ENCODE data around the gene PTPRN2.
"Not testable (repeated sequence)": the region's sequence is repeated elsewhere in the genome, so short reads cannot be mapped to it uniquely, and the experiment has no call there.

The PTPRN2 gene

DNA sequence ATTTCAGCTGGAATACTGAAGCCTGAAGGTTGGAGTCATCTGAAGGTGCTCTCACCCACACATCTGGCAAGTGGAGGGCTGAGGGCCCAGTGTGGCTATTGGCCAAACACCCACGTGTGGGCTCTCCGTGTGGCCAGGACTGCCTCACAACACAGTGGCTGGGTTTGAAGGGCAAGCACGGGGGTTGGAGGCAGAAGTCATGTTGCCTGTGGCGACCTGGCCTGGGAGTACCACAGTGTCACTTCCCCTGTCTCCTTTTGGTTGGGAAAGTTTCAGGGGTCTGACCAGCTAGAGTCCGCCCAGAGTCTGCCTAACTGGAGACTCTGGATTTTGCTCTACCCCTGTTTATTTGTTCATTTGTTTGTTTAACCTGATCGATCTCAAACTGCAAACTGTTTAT lies 1081.4 kb downstream of the PTPRN2 start:
- no peak for DNase-seq

DNA sequence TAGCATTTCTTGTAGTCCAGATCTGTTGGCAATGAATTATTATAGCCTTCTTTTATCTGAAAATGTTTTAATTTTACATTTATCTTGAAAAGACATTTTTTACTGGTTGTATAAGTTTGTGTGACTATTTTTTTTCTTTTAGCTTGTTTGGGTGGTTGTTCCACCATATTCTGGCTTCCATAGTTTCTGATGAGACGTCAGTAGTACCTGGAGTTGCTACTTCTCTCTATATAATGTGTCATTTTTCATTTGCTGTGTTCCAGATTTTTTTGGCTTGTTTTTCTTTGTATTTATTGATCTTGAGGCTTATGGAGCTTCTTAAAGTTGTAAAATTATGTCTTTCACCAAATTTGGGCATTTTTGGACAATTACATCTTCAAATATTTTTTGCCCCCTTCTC lies 1082.0 kb downstream of the PTPRN2 start:
- DNase-seq = no peak

DNA sequence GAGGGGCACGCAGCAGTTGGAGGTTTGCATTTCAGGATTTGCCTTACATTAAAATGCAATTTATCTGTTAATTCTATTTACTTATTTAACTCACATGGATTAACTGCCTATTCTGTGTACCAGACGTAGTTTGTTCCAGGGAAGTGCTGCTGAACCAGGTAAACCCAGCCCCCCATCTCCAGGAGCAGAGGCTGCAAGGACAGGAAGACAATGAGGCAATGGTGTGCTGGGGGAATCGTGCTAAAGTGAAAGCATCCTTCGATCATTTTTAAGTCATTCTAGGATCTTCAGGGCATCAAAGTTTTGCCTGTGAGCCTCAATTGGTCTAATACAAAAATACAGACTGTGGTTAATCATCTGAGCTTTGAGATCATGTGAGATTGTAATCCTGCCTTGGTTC lies 1084.4 kb downstream of the PTPRN2 start:
- DNase-seq = no peak

DNA sequence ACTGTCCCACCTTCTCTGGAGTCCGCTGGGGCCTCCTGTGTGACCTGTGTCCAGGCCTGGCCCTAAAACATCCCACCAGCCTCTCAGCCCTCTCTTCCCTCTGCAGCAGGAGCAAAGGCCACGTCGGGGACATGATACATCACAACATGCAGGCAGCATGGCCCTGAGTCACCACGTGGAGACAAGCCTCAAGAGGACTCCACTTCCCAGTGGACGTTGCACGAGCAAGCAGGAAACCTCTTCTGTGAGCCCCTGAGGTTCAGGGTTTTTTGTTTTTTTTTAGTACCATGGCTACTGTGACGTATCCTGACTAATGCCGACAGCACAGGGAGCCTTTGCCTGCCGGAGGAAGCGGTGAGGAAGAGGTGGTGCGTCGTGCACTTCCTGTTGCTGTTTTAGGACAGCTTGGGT lies 1084.9 kb downstream of the PTPRN2 start:
- DNase-seq = peak; percentile 93

DNA sequence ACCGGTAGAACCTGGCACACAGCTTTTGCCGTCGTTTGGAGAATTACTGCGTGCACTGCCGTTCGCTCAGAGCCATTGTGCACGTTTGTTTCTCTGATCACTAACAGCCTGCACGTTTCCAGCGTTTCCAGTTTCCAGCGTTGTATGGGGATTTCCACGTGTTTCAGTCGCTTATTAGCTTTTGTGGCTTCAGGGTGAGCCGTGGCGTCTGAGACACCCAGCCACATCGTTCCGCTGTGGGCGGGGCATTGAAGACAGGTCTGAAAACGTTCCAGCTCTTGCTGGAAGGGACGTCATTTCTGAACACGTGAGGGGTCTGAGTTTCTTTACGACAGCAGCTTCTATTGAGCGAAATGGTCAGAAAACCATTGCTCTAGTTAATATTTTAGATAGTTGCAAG lies 1086.0 kb downstream of the PTPRN2 start:
- DNase-seq = peak; percentile 67

DNA sequence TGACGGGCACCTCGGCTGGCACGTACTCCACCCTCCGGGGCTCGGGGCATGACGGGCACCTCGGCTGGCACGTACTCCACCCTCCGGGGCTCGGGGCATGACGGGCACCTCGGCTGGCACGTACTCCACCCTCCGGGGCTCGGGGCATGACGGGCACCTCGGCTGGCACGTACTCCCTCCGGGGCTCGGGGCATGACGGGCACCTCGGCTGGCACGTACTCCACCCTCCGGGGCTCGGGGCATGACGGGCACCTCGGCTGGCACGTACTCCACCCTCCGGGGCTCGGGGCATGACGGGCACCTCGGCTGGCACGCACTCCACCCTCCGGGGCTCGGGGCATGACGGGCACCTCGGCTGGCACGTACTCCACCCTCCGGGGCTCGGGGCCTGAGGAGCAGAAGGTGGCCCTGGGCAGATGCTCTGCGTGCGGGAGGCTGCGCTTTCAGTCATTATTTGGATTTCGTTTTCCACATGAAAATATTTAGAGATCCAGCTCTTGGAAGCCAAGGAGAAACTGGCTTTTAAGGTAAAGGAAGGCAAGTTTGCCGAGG lies 1086.6 kb downstream of the PTPRN2 start:
- not testable (repeated sequence) for DNase-seq

DNA sequence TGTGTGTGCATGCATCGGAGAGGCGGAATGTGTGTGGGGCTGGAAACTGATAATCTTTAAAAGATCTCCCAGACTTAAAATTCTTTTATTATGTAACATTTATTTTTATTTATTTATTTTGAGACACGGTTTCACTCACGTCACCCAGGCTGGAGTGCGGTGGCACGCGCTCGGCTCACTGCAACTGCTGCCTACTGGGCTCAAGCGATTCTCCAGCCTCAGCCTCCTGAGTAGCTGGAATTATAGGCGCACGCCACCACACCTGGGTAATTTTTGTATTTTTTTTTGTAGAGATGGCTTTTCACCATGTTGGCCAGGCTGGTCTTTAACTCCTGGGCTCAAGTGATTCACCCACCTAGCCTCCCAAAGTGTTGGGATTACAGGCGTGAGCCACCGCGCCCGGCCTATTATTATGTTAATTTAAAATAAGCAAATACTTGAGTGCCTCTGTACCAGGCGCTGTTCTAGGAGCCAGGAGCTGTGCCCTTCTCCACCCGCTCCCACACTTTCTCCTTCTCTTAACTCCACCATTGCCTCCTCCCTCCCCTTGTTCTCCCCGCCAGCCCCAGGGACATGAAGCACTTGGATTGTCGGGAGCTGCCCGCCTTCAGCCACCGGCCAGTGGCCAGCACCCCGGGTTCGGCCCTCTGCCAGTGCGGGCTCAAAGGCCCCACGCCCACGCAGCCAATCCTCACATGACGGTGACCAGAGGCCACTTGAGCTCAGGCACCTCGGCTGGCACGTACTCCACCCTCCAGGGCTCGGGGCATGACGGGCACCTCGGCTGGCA lies 1087.3 kb downstream of the PTPRN2 start:
- DNase-seq = no peak

DNA sequence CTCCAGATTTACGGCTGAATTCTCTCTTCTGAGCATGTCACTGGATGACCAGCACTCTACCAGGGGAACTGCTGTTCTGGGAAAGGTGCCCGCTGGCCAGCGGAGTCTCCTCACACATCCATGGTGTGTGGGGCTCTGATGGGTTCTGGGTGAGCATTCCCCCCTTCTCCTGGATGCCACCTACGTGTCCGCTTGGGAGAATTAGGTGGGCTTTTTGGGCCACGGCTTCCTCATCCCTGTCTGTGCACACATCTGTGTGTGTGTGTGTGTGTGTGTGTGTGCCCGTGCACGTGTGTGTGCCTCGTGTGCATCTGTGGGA lies 1087.8 kb downstream of the PTPRN2 start:
- no peak for DNase-seq

DNA sequence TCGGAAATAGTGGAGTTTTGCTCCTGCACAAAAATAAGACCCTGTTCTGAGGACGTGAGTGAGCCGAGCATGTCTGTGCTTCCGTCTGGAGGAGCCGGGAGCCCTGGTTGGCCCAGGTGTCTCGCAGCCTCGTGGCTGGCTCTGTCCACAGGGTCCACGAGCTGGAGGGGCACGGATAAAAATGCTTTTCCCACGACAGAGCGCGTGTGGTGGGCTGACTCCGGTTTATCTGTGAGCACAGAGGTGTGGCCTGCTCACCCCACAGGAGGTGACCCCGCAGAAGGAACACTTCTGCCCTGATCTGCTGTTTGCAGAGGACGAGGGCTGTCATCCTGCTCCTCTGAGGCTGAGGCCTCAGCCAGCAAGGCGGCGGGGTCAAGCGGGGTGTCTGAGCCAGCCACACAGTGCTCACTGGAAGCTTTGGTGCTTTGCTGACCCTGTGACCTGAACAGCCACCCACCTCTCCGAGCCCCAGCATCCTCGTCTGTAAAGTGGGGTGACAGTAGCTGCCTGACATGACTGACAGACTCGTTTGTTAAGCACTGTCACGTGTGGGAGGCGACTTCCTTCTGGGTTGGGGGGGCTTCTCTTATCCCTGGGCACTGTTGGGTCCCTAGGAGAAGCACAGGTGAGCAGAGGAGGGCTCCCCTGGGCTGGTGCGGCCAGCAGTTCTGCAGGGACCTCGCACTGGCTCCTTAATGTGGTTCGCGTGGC lies 1088.3 kb downstream of the PTPRN2 start:
- no peak for DNase-seq

DNA sequence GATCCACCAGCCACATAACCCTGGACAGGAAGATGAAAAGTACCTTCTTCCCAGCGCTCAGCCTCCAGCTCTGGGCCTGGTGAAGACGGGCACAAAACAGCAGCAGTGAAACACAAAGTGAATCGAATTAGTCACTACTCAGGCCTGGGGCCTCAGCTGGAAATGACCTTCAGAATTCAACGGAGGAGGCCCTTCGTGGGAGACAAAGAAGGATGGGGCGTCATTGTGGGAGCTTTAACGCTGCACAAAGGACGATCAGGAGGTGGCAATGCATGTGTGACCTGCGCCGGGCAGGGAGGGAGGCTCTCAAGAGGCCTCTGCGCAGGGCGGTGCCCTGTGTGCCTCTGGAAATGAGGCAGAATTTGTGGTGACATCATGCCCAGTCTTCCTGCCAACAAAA lies 1089.0 kb downstream of the PTPRN2 start:
- no peak for DNase-seq

DNA sequence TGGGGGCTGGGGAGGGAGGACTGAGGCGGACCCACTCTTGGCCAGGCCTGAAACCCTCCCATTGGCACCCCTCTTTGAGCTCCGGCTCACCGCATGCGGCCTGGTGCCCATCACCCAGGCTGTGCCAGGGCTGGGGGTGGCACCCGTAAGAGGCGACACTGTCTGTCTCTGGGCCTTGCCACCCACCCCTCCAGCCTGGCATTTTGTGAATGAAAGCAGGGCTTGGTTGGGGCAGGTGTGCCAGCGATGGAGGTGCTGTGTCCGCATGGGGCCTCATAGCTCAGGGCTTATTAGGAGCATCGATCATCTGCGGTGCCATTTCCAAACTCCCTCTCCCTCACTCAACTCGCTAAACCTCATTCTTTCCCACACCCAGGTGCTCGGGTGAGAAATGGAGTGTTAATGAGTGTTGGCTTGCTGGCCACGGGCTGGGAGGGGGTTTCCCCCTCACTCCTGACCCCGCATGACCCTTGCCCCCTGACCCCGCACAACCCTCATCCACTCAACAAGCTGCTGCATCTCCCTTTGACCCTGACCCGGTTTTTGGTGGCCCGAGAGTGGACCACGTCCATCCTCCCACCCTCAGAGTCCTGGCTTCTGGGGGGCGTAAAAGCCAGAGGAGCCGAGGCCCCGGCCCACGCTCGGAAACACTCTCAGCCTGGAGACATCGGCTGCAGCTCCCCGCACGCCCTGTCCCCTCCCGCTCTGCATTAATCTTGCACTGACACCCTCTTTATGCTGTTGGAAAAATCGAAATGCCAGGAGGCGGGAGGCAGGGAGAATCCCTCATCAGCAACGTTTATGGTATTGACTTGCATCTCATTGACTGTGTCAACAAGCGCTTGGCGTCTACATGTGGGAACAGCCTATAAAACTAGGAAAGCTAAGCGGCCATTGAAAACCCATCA lies 1089.6 kb downstream of the PTPRN2 start:
- DNase-seq = no peak

DNA sequence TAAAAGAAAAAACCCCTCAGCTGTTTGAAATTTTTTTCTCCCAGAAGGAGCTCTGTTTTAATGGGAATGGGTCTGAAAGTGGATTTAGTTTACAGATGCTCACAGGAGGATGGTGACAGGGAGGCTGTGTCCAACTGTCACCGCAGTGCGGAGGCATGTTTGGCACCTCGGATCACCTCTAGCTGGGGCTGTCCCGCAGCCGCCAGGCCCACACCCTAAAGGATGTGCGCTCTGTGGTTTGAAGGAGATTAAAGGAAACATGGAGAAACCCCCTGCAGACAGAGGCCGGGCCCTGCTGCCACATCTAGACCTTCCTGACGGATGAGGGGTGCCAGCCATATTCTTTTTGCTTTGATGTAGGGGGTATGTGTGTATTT lies 1090.3 kb downstream of the PTPRN2 start:
- DNase-seq = no peak

DNA sequence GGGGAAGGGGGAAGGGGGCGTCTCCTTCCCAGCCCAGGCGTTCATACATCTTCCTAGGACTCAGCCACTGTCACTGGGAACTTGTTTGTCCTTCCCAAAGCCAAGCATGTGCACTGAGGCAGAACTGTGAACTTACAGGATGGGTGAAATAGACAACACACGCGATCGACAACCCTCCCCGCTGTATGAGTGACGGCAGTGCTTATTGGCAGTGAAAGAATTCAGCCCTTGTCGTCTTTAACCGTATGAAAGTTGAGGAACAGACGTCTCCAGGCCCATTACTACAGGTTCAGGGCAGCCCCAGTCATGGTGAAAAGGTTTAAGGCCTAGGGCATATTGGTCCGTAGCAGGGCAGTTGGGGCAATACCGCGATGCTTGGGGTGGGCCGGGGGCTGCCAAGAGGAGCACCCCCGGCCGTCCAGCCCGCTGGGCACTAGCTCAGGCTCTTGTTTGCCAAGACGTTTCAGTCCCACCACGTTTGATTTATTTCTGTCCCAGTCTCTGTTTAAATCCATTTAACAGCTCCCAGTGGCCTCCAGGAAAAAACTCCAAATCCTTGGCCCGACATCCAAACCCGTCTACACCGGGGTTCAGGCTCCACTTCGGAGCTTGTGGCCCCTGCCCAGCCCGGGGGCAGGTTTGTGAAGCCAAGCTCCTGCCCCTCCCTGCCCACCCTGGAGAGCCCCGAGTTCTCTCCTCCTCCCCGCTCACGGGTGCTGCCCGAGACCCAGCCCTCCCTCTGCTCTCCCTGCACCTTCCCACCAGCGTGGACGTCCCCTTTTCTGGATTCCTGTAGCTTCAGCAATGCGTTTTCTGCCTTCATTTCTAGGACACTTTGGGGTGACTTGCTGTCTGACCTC lies 1091.0 kb downstream of the PTPRN2 start:
- DNase-seq = no peak

DNA sequence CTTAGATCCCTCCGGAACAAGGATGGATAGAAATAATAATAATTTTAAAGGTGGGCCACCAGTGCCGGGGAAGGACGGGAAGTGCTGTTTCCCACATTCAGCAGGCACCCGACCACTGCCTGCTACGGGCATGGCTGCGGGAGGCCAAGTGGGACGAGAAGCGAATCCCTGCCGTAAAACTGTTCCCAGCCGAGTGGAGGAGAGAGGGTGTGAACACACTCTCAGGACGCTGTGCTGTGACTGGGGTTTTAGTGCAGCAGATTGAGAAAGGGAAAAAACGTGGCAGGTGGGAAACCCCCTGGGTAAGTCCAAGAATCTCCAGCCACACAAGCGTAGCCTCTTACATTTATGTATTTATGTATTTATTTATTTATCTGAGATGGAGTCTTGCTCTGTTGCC lies 1092.0 kb downstream of the PTPRN2 start:
- no peak for DNase-seq

DNA sequence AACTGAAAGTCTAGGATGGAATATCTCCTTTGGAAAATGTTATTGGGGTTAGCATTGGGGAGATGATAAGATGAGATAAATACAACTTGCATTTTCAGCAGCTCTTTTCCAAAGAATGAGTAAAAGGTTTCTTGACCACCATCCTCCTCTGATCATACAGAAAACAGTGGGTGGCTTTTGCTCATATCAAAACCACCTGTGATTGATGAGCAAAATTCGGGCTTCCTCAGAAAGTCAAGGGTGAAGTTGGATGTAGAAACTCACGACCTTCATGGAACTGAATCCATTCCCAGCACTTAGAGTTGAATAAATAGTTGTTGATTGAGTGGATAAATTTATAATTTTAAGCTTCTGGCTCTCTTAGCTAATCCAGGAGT lies 1092.5 kb downstream of the PTPRN2 start:
- no peak for DNase-seq

DNA sequence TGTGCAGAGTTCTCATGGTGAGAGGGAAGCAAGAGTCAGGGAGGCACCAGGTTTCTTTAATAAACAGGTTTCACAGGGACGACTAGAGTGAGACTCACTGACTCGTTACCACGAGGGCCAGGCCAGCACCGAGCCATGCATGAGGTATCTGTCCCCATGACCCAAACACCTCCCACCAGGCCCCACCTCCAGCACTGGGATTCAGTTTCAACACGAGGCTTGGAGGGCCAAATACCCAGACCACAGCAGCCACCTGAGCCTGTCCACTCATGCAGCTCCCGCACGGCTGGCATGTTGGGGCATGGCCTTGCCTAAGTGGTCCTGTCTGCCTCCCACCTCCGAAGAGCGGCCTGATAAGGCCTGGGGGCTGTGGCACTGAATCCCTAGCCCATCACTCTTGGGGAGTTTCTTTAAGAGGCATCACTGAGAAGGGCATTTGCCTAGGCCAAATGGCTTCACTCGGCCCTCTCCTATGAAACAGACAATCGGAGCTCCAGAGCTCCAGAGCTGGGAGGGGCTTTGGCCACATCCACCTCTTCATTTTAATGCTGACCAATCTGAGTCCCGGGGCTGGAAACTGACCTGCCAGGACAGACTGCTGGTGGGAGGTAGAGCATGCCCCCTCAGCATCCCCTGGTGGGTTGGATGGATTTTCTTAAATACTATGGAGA lies 1093.0 kb downstream of the PTPRN2 start:
- DNase-seq = no peak

DNA sequence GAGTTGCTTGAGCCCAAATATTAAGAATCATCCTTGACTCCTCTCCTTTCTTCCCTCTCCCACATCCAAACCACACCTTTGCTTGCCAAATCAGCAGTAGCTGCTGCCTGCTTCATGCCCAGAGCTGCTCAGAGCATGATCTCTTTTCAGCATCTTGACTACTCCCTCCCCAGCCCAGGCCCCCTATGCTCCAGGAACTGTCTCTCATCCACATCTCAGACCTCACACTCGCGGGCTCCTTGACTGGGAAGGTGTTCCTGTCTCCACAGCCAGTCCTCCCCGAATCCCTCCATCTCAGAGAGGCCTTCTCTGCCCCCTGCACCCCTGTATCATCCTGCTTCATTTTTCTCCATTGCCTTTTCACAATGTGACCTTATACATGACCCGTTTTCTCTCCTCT lies 1093.8 kb downstream of the PTPRN2 start:
- no peak for DNase-seq

DNA sequence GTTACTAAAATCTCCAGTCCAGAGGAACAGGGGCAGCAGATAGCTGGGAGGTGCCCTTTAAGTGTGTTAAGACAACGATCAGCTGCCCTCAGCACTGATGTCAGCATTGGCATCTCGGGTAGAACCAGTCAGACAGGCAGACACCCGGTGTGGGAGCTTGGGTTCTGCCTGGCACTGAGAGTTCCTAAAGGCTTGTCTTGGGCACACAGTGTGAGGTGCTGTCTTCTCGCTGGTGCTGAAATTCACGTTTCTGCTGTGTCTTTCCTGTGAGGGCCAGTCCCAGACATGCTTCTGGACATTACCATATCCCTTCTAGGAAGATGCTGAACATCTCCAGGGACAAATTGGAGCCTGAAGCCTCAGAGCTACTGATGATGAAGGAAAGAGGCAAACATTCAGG lies 1094.6 kb downstream of the PTPRN2 start:
- no peak for DNase-seq

DNA sequence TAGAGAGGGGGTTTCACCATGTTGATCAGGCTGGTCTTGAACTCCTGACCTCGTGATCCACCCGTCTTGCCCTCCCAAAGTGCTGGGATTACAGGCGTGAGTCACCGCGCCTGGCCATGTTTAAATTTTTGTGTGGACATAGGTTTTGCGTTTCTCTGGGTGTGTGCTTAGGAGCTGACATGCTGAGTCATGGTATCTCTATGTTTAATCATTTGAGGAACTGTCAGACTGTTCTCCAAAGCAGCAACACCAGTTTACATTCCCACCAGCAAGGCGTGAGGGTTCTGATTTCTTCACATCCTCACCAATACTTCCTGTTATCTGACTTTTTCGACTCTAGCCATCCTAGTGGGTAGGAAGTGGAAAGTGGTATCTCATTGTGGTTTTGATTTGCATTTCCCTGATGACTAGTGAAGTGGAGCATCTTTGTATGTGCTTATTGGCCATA lies 1097.1 kb downstream of the PTPRN2 start:
- peak; percentile 84 for DNase-seq

DNA sequence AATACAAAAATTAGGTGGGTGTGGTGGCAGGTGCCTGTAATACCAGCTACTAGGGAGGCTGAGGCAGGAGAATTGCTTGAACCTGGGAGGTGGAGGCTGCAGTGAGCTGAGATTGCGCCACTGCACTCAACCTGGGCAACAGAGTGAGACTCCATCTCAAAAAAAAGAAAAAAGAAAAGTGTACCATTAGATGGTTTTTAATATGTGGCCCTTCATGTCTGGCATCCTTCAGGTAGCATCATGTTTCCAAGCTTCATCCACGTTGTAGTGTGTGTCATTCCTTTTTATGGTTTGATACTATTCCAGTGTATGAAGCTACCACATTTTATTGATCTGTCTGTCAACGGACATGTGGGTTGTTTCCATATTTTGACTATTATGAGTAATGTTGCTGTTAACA lies 1097.8 kb downstream of the PTPRN2 start:
- not testable (repeated sequence) for DNase-seq
